ENCODE results near the gene MAN2A2. TPM values are rescaled to one million over a fixed set of nuclear protein-coding genes. Genes with fewer than 3 reads are reported as not detected.
"Not testable (repeated sequence)": the region's sequence is repeated elsewhere in the genome, so short reads cannot be mapped to it uniquely, and the experiment has no call there.

MAN2A2 gene
- total RNA-seq, 6 experiments from 2014 or later = 41.4 to 91.6 (median 59.8) TPM

DNA sequence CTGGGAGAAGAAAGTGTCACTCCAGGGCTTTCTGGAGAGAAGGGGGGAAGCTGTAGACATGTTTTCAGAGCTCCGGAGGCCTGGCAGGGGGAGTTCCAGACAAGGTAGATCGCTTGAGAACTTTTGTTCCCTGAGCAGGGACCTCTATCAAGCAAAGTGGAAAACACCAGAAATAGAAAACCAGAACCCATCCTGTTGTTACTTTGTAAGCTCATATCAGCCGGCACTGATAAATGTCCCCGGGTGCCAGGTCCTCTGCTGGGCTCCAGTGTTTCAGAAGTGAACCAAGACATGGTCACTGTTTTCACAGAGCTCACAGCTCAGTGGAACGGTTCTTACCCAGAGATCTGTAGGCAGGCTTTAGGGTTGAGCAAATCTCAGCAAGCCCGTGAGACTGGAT is 15.7 kb downstream of the MAN2A2 start:
- H3K9me3 ChIP-seq = no peaks in the 10 kb centered on the region

GRCh38 chr15:90921887-90922286 is 18.8 kb downstream of the MAN2A2 start:
- Histone ChIP-seq H3K36me3 (peaks cover 8 to 45% (median 27%) of the 10 kb centered on the region in 4 donors), H3K27ac (no peak overlapping the region), H3K27me3 (no peaks in the 10 kb centered on the region), H3K4me3 (no peak overlapping the region), H3K4me1 (no peaks in the 10 kb centered on the region), H3K9me3 (no peaks in the 10 kb centered on the region)
- no peak for DNase-seq
- ATAC-seq = no peak
- intact Hi-C loops (cut with DNase I) = no loop called here
- 72% methylated on average over 4 of the region's 4 CpGs for WGBS (ENCODE audit: insufficient coverage, low coverage, low lambda C conversion rate, missing lambda C conversion rate)
- TF ChIP-seq CTCF (IDR thresholded peaks at IDR 0.05) = no peak
- no peak for TF ChIP-seq POLR2A (IDR thresholded peaks at IDR 0.05)

More for the DNA sequence above, 15.7 kb downstream of the MAN2A2 start:
- Histone ChIP-seq H3K4me1 (peaks cover 0 to 18% (median 0%) of the 10 kb centered on the region in 4 donors), H3K27me3 (no peaks in the 10 kb centered on the region), H3K27ac (no peak overlapping the region), H3K36me3 (peaks cover 8 to 60% (median 35%) of the 10 kb centered on the region in 4 donors), H3K4me3 (no peak overlapping the region)
- DNase-seq (no peak), ATAC-seq (no peak)
- no peak for TF ChIP-seq POLR2A (IDR thresholded peaks at IDR 0.05)
- no peak for TF ChIP-seq CTCF (IDR thresholded peaks at IDR 0.05)
- intact Hi-C loops (cut with DNase I) = loop anchor here in 1 of 2 donors (10.0 kb wide), 1 partner anchor 274 kb away; no protein-coding TSS in a partner anchor
- WGBS (ENCODE audit: insufficient coverage, low coverage, low lambda C conversion rate, missing lambda C conversion rate) = 88% methylated on average over 3 of the region's 6 CpGs

- DNase-seq (peak in 1 of 3 donors; percentile 16), ATAC-seq (peak in 3 of 4 donors; percentile 23 to 39 (median 27))
- H3K4me3 ChIP-seq; H3K4me1 ChIP-seq; H3K9me3 ChIP-seq; H3K27me3 ChIP-seq; intact Hi-C loops (cut with DNase I); H3K27ac ChIP-seq: not testable (repeated sequence)
- H3K36me3 ChIP-seq = peaks cover 3 to 36% (median 25%) of the 10 kb centered on the region in 4 donors
- WGBS (ENCODE audit: insufficient coverage, low coverage, low lambda C conversion rate, missing lambda C conversion rate) = 93% methylated on average over 4 of the region's 7 CpGs
Measured at GRCh38 chr15:90922712-90923322, 19.7 kb downstream of the MAN2A2 start.

GRCh38 chr15:90924375-90924774 is 21.3 kb downstream of the MAN2A2 start:
- TF ChIP-seq CTCF (IDR thresholded peaks at IDR 0.05) = no peak
- no peak for TF ChIP-seq POLR2A (IDR thresholded peaks at IDR 0.05)
- Histone ChIP-seq H3K4me1 (peaks cover 0 to 9% (median 0%) of the 10 kb centered on the region in 4 donors), H3K36me3 (peaks cover 0 to 20% (median 12%) of the 10 kb centered on the region in 4 donors), H3K4me3 (no peak overlapping the region), H3K9me3 (no peaks in the 10 kb centered on the region), H3K27me3 (no peaks in the 10 kb centered on the region), H3K27ac (no peak overlapping the region)
- 71% methylated on average over 4 of the region's 5 CpGs for WGBS (ENCODE audit: insufficient coverage, low coverage, low lambda C conversion rate, missing lambda C conversion rate)
- no peak for DNase-seq
- intact Hi-C loops (cut with DNase I) = no loop called here
- ATAC-seq = no peak

DNA sequence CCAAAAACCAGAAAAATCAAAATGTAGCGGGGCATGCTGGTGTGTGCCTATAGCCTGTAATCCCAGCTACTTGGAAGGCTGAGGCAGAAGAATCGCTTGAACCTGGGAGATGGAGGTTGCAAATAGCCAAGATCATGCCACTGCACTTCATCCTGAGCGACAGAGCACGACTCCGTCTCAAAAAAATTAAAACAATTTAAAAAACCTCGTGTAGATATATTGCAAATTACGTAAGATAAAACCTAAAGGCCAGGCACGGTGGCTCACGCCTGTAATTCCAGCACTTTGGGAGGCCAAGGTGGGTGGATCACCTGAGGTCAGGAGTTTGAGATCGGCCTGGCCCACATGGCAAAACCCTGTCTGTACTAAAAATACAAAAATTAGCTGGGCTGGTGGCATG is 23.7 kb downstream of the MAN2A2 start:
- H3K36me3 ChIP-seq; H3K27ac ChIP-seq; intact Hi-C loops (cut with DNase I); H3K4me3 ChIP-seq; ATAC-seq; DNase-seq; H3K27me3 ChIP-seq; H3K9me3 ChIP-seq: not testable (repeated sequence)
- 91% methylated on average over 8 of the region's 10 CpGs for WGBS (ENCODE audit: insufficient coverage, low coverage, low lambda C conversion rate, missing lambda C conversion rate)
- H3K4me1 ChIP-seq = peaks cover 0 to 20% (median 6%) of the 10 kb centered on the region in 4 donors

- H3K27me3 ChIP-seq; H3K36me3 ChIP-seq; H3K4me3 ChIP-seq; ATAC-seq; H3K27ac ChIP-seq; H3K9me3 ChIP-seq; intact Hi-C loops (cut with DNase I); DNase-seq: not testable (repeated sequence)
- 64% methylated on average over 6 of the region's 7 CpGs for WGBS (ENCODE audit: insufficient coverage, low coverage, low lambda C conversion rate, missing lambda C conversion rate)
- H3K4me1 ChIP-seq = peaks cover 0 to 20% (median 6%) of the 10 kb centered on the region in 4 donors
Measured at GRCh38 chr15:90928106-90928505, 25.0 kb downstream of the MAN2A2 start.

Measured in right lobe of liver (tissue), 6 donors.